OCI-LY3 (cell line): Measurements from ENCODE around the gene SPTBN2.

Experiments used
- EZH2phosphoT487 ChIP-seq: fragments of 200-600 bp; shearing (Covaris generic); IDR thresholded peaks from 2 replicates; pipeline ENCODE4 v1.6.1; 2018; ENCODE audit warnings: antibody characterized with exemption, mixed run types, low read depth
- TF ChIP-seq, protein P1 (sequence below): fragments of 200-600, 300-600 bp; sonication (generic); IDR thresholded peaks from 2 replicates; pipeline ENCODE4 v1.5.1; 2014; ENCODE audit warnings: antibody characterized with exemption, low read length, low read depth

DNA sequence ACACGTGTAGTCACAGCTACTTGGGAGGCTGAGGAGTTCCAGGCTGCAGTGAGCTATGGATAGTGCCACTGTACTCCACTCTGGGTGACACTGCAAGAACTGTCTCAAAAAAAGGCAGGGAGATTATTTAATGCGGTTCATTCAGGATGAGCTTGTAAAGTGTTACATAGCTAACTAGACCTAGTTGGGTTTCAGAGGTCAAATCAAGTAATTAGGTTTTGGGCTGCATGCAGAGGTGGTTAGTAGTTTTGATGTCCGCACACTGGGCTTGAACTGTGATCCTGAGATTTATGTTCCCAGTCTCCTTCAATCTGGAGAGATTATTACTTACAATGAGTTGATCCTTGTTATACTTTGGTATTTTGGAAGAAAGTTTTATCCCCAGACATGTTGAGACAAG, 92.6 kb downstream of the SPTBN2 start:
- TF ChIP-seq, protein P1, sequence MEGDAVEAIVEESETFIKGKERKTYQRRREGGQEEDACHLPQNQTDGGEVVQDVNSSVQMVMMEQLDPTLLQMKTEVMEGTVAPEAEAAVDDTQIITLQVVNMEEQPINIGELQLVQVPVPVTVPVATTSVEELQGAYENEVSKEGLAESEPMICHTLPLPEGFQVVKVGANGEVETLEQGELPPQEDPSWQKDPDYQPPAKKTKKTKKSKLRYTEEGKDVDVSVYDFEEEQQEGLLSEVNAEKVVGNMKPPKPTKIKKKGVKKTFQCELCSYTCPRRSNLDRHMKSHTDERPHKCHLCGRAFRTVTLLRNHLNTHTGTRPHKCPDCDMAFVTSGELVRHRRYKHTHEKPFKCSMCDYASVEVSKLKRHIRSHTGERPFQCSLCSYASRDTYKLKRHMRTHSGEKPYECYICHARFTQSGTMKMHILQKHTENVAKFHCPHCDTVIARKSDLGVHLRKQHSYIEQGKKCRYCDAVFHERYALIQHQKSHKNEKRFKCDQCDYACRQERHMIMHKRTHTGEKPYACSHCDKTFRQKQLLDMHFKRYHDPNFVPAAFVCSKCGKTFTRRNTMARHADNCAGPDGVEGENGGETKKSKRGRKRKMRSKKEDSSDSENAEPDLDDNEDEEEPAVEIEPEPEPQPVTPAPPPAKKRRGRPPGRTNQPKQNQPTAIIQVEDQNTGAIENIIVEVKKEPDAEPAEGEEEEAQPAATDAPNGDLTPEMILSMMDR = no peak
- no peak for TF ChIP-seq EZH2phosphoT487
